Glutamatergic neuron (in vitro differentiated cells): ENCODE measurements around the gene SFI1. TPM values are rescaled to one million over a fixed set of nuclear protein-coding genes. Genes with fewer than 3 reads are reported as not detected.

Experiments used
- DNase-seq: peaks from one replicate; pipeline ENCODE4 v3.0.0; 2022
- H3K27ac Mint-ChIP-seq: one replicate; pipeline ENCODE4 v1.8.0; 2020; ENCODE audit warnings: mild to moderate bottlenecking, mixed read lengths, inconsistent platforms; ENCODE audit not compliant: unreplicated experiment
- H3K27me3 Mint-ChIP-seq: one replicate; pipeline ENCODE4 v1.8.0; 2020; ENCODE audit warnings: mild to moderate bottlenecking, moderate library complexity, mixed read lengths, inconsistent platforms; ENCODE audit not compliant: unreplicated experiment
- H3K36me3 Mint-ChIP-seq: one replicate; pipeline ENCODE4 v1.8.0; 2020; ENCODE audit warnings: mild to moderate bottlenecking, mixed read lengths, inconsistent platforms; ENCODE audit not compliant: unreplicated experiment
- H3K4me1 Mint-ChIP-seq: one replicate; pipeline ENCODE4 v1.8.0; 2020; ENCODE audit warnings: mild to moderate bottlenecking, low read depth, mixed read lengths, inconsistent platforms; ENCODE audit not compliant: unreplicated experiment
- H3K4me3 Mint-ChIP-seq: one replicate; pipeline ENCODE4 v1.8.0; 2020; ENCODE audit warnings: mild to moderate bottlenecking, mixed read lengths, inconsistent platforms; ENCODE audit not compliant: unreplicated experiment
- H3K9me3 Mint-ChIP-seq: one replicate; pipeline ENCODE4 v1.8.0; 2020; ENCODE audit warnings: mild to moderate bottlenecking, moderate library complexity, mixed read lengths, inconsistent platforms; ENCODE audit not compliant: unreplicated experiment
- CTCF ChIP-seq: fragments of 200-600 bp; sonication (generic); IDR thresholded peaks from one replicate; pipeline ENCODE4 v1.5.0; 2021; ENCODE audit not compliant: partially characterized antibody, unreplicated experiment
- total RNA-seq: library from RNA; stranded (reverse); fragmentation: NEBNext Ultra II Directional; extraction: Animal tissue kit (Norgen Biotek cat#: 25700); gene quantifications from one replicate; pipeline ENCODE4 v1.2.1, GENCODE V29; 2021; ENCODE audit not compliant: unreplicated experiment

Gene SFI1
- total RNA-seq, 1 donor from 2014 or later = 48.7 TPM

GRCh38 chr22:31488988-31489617, 7.2 kb upstream of the SFI1 start:
- TF ChIP-seq CTCF = no peak
- Mint-ChIP-seq H3K4me1 (peaks cover 13% of the 10 kb centered on the region), H3K27ac (peak overlapping the region; percentile 57), H3K4me3 (peak overlapping the region; percentile 81), H3K9me3 (peaks cover 2% of the 10 kb centered on the region), H3K27me3 (no peaks in the 10 kb centered on the region), H3K36me3 (no peaks in the 10 kb centered on the region)
- DNase-seq = peak; percentile 64

GRCh38 chr22:31489632-31490495, 6.5 kb upstream of the SFI1 start, which contains the start of gene EIF4ENIF1:
Gene EIF4ENIF1, minus strand, starts transcription at chr22:31489842. Its CDS starts 1,124 bp downstream, at chr22:31488718.
- Mint-ChIP-seq H3K4me1 (peaks cover 13% of the 10 kb centered on the region), H3K36me3 (no peaks in the 10 kb centered on the region), H3K27ac (peak within 1 kb of the TSS; percentile 57), H3K9me3 (peaks cover 2% of the 10 kb centered on the region), H3K27me3 (no peaks in the 10 kb centered on the region), H3K4me3 (peak within 1 kb of the TSS; percentile 97)
- no peak for TF ChIP-seq CTCF
- DNase-seq = peak; percentile 93

- peak; percentile 14 for DNase-seq
- Mint-ChIP-seq H3K4me3 (peak overlapping the region; percentile 97), H3K27ac (peak overlapping the region; percentile 52), H3K9me3 (peaks cover 2% of the 10 kb centered on the region), H3K36me3 (no peaks in the 10 kb centered on the region), H3K4me1 (peaks cover 13% of the 10 kb centered on the region), H3K27me3 (no peaks in the 10 kb centered on the region)
- no peak for TF ChIP-seq CTCF
Observed at GRCh38 chr22:31490496-31490925, 5.8 kb upstream of the SFI1 start.

GRCh38 chr22:31491218-31491962, 4.9 kb upstream of the SFI1 start:
- no peak for DNase-seq
- Mint-ChIP-seq H3K9me3 (peaks cover 2% of the 10 kb centered on the region), H3K4me3 (no peak overlapping the region), H3K4me1 (peaks cover 13% of the 10 kb centered on the region), H3K27me3 (no peaks in the 10 kb centered on the region), H3K36me3 (no peaks in the 10 kb centered on the region), H3K27ac (no peak overlapping the region)
- TF ChIP-seq CTCF = no peak
